ENCODE results near the gene RACK1. TPM values are rescaled to one million over a fixed set of nuclear protein-coding genes. Genes with fewer than 3 reads are reported as not detected.
"Not testable (repeated sequence)": the region's sequence is repeated elsewhere in the genome, so short reads cannot be mapped to it uniquely, and the experiment has no call there.

Gene RACK1
- polyA plus RNA-seq, 5 donors = 2,630 to 3,025 (median 2,949) TPM

DNA sequence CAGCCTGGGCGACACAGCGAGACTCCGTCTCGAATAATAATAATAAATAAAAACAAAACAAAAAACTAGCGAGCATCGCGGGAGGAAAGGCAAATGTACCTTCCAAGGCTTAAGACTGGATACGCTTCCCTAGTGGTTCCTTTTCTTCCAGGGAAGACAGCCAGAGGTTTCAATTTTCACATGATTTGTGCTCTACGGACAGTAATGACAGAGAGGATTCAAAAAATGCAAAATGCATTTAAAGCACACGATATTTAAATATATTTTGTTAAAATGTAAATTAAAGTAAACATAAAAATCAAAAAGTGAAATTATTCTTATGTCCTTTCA is 24.9 kb downstream of the RACK1 start:
- DNase-seq = no peak

DNA sequence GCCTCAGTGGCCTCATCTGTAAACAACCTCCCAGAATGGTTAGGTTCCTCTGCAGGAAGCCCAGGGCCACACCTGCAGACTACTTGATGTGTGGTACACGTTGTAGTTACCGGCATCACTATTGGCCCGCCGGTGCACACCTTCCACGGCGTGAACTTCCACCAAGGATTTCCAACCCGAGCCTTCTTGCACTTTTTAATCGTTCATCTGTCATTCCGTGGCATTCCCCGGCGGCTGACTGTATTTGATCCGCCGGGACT is 26.0 kb downstream of the RACK1 start:
- DNase-seq = no peak

DNA sequence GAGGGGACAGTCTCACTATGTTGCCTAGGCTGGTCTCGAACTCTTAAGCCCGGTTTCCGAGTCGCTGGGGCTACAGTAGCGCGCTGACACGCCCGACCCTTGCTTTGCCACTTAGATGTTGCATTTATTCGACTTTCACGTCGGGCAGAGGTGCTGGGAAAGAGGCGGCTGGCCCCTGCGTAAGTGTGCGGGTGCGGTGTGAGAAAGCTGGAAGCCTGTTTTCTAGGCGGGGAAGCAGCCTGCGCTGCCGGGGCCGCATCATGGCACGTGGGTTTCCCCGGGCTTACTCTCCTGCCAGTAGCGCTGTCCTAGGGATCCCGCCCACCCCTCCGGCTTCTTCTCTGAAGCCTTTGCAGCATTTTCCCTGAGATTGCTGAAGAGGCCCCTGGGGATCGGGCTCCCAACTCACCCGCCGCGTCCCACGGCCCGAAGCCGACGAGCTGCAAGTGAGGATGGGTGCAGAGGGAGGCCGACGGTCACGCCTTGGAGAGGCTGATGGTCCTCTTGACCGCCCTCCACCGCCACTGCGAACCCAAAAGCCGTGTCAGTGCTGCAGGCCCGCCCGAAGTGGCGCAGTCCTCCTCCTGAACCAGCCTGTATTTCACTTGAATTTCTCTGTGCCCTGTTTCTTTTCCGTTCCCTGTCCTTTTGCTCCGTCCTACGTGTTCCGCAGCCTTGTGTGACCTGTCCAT is 26.4 kb downstream of the RACK1 start:
- no peak for DNase-seq

GRCh38 chr5:181215997-181216989 is 27.4 kb downstream of the RACK1 start:
- DNase-seq = no peak

- DNase-seq = not testable (repeated sequence)
Measured at GRCh38 chr5:181214249-181214648, 29.5 kb downstream of the RACK1 start.

DNA sequence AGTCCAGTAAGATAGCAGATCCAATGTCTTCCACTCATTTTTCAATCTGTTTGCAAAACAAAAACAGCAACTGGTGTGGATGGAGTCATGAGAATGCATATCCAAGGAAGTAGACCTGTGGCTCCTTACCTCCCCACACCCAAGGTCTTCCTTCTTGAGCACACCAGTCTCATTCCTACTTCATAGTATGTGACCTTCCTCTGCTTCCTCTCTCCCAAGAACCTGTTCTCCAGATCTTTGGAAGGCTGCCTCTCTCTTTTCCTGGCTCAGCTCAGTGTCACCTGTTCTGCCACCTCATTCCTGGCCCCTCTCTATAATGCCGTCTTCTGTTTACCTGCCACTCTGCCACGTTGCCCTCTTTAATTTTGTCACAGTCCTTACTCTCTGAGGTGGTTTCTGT is 30.8 kb downstream of the RACK1 start:
- no peak for DNase-seq

DNA sequence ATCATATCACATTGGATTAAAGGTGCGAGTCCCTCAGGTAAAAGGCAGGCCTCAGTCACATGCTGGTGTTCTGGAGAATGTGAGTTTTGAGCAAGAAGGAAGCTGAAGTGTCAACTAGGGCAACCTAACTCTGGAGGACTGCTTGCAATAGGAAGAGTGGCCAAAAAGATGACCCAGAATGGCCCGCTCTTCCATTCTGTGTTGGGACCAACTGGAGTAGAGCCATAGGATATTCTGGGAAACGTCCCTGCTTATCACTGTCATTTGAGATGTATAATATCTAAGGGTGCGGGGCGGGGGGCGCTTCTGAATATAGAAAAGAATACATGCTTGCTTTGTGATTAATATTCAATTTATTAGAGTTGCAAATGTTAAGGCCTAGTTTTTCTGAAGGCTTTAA is 31.6 kb downstream of the RACK1 start:
- no peak for DNase-seq

- DNase-seq = no peak
Measured at GRCh38 chr5:181211208-181211607, 32.5 kb downstream of the RACK1 start.

DNA sequence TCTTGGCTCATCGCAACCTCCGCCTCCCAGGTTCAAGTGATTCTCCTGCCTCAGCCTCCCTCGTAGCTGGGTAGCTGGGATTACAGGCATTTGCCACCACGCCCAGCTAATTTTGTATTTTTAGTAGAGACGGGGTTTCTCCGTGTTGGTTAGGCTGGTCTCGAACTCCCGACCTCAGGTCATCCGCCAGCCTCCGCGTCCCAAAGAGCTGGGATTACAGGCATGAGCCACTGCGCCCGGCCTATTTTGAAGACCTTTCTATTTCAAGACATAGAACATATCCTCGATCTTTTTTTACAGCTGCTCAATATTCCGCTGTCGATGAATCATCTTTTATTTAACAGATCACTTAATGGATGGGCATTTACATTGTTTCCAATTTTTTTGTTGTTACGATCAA is 33.0 kb downstream of the RACK1 start:
- DNase-seq = not testable (repeated sequence)

DNA sequence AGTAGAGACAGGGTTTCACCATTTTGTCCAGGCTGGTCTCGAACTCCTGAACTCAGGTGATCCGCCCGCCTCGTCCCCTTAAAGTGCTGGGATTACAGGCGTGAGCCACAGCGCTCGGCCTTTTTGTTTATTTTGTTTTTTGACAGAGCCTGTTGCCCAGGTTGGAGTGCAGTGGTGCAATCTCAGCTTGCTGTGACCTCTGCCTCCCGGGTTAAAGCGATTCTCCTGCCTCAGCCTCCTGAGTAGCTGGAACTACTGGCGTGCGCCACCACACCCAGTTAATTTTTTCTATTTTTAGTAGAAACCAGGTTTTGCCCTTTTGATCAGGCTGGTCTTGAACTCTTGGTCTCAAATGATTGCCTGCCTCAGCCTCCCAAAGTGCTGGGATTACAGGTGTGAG is 33.6 kb downstream of the RACK1 start:
- not testable (repeated sequence) for DNase-seq

DNA sequence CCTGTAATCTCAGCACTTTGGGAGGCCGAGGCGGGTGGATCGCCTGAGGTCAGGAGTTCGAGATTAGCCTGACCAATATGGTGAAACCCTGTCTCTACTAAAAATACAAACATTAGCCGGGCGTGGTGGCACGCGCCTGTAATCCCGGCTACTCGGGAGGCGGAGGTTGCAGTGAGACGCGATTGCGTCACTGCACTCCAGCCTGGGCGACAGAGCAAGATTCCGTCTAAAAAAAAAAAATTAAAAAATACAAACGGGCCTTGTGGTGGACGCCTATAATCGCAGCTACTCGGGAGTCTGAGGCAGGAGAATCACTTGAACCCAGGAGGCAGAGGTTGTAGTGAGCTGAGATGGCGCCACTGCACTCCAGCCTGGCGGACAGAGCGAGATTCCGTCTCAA is 34.7 kb downstream of the RACK1 start:
- DNase-seq = not testable (repeated sequence)

- DNase-seq = no peak
Measured at GRCh38 chr5:181207960-181208253, 35.8 kb downstream of the RACK1 start.

- peak in 1 of 2 donors; percentile 80 for DNase-seq
Measured at GRCh38 chr5:181207214-181207959, 36.3 kb downstream of the RACK1 start.

DNA sequence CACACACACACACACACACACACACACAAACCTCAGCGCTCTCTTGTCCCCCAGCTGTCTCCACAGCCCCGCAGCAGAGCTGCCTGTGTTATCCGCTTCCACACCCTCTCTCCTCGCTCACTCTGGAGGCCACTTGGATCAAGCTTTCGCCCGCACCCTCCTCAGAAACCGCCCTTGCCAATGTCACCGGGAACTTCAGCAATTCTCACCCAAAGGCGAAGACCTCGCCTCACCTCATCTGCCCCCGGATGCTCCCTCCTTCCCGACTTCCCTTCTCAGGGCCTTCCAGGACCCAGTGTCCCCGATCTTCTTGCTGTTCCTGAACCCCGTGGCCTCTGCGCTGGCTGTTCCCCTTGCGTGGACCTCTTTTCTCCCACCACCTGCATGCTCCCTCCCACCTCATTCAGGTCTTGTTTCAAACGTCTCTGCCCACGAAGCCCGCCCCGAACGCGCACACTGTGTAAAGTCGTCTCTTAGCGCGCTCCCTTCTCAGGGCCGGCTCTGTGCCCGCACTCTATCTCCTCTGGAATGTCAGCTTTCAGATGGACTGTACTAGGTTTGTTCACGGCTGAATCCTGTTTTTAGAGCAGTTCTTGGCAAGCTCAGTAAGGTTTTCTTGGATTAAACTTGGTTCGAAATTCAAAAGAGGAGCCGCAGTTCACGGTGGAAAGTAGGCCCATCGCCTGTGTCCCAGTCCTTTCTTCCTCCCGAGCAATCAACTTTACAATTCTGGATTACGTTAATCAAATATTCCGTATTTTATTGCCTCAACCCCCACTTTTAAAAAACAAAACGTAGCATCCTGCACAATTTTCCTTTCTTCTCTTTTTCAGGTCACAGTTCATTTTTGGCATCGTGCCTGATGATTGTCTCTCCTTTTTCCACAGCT is 37.7 kb downstream of the RACK1 start:
- no peak for DNase-seq

- DNase-seq = no peak
Measured at GRCh38 chr5:181204826-181205760, 38.6 kb downstream of the RACK1 start, which contains the start of gene TRIM7. TRIM7 (minus strand) TSS chr5:181205196; CDS start chr5:181205110, 86 bp downstream.

DNA sequence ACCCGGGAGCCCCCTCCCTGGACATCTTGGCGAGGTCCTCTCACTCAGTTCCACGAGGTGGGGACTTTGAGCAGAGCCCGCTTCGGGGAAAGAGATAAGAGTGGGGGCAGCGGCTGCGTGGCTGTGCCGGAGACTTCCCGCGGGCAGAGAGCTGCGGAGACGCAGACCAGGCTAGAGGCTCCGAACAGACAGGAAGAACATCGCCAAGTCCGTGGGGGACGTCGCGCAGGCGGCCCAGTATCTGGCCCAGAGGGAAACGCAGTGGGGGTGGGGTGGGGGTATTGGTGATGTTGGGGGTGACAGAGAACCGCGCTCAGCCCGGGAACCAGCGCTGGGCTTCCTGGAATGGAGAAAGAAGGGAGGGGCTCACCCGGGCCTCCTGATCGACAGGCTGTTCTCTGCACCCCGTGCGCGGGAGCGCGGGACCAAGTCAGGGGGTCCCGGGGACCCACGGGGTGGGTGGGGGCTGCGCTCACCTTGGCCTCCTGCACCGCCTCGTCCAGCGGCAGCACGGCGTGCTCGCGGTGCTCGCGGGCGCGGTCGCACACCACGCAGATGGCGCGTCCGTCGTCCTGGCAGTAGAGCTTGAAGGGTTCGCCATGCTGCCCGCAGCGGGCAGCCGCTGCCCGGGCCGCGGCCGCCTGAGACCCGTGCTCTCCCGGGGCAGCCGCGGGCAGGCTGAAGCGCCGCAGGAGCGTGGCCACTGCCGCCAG is 39.4 kb downstream of the RACK1 start:
- no peak for DNase-seq

DNA sequence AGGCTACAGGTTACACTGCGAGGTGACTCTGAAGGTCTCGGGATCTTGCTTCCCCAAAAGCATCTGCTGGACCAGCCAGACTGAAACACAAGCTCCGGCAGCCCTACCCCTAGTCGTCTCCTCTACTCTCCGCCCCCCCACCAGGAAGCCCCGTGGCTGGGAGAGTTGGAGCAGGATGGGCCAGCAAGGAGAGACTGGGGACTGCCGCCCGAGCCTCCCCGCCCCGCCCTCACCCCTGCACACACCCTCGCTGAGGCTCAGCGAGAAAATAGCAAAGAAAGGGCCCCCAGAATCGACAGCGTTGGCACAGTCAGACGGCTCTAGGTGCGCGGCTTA is 40.0 kb downstream of the RACK1 start:
- DNase-seq = no peak

DNA sequence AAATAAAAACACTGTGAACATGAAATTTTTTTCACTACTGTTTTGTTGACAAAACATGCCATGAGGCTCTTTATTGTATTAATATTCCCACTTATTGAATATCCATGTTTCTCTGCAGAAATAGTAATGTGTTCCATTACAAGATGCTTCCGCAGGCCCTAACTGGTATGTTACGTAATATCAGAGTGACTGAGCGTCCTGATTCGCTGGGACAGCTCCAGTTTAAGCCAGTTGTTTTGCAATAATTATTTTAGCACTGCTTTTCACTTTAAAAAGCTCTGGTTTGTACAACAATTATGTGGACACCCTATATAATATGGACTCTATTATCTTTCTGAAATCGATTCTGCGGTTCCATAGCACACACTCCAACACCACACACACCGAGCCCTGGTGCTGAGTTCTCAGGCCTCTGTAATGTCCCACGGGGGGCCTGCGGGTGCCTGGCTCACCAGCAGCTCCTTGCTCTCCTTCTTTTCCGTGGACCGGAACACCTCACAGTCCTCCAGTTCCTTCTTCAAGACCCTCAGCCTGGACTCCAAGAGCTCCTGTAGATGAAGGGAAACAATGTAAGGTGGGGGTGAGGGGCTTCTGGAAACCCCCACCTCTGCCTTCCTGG is 40.5 kb downstream of the RACK1 start:
- no peak for DNase-seq

GRCh38 chr5:181200816-181201215 is 42.9 kb downstream of the RACK1 start:
- no peak for DNase-seq

Data from right lung (tissue), 5 donors.